ENCODE measurements around the gene KLF13.
A peak's percentile ranks its signal among the peaks of the same experiment; 100 is the strongest.

The KLF13 gene

DNA sequence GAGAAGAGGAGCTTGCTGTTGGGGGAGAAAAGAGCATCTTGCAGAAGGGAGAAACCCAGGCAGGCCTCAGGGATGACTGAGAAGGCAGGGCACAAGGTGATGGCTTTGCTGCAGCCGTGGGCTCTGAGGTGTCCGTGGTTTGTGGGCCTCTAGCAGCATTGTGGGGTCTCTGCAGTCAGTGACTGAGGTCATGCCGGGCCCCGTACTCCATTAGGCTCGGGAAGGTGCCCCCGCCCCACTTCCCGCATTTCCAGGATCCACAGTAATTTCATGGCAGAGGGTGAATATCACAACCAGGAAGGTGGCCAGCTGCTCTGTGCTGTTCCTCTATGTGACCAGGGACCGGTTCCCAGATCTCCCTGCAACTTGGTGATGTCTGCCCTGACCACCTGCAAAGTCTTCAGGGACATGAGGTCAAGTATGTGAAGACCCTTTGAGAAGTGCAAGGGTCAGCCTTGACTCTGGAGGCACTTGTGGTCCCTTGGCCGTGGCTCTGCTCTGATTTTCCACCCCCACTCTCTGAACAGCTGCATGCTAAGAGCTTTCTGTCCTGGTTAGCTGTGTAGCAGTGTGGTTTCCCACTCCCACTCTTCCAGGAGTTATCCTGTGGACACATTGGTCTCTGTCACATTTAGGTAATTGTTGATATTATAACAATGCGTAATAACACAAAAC lies 3.6 kb downstream of the KLF13 start:
- Histone ChIP-seq H3K27ac (replicated peaks) (no peak overlapping the region), H3K27me3 (ENCODE audit: insufficient read depth, poor library complexity, severe bottlenecking) (no peaks in the 10 kb centered on the region), H3K4me3 (replicated peaks; ENCODE audit: insufficient read depth, low read length) (no peak overlapping the region; the same call in 1 of the 2 replicates)
- TF ChIP-seq GABPA (IDR thresholded peaks at IDR 0.05; ENCODE audit: low read depth) (no peak), POLR2AphosphoS5 (IDR thresholded peaks at IDR 0.05; ENCODE audit: low read depth) (no peak), SPI1 (IDR thresholded peaks at IDR 0.05; ENCODE audit: borderline replicate concordance, low read depth) (no peak)
- TF ChIP-seq, protein P1, sequence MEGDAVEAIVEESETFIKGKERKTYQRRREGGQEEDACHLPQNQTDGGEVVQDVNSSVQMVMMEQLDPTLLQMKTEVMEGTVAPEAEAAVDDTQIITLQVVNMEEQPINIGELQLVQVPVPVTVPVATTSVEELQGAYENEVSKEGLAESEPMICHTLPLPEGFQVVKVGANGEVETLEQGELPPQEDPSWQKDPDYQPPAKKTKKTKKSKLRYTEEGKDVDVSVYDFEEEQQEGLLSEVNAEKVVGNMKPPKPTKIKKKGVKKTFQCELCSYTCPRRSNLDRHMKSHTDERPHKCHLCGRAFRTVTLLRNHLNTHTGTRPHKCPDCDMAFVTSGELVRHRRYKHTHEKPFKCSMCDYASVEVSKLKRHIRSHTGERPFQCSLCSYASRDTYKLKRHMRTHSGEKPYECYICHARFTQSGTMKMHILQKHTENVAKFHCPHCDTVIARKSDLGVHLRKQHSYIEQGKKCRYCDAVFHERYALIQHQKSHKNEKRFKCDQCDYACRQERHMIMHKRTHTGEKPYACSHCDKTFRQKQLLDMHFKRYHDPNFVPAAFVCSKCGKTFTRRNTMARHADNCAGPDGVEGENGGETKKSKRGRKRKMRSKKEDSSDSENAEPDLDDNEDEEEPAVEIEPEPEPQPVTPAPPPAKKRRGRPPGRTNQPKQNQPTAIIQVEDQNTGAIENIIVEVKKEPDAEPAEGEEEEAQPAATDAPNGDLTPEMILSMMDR (IDR thresholded peaks at IDR 0.05; ENCODE audit: insufficient read depth, low read length), result no peak
- TF ChIP-seq, protein P2, sequence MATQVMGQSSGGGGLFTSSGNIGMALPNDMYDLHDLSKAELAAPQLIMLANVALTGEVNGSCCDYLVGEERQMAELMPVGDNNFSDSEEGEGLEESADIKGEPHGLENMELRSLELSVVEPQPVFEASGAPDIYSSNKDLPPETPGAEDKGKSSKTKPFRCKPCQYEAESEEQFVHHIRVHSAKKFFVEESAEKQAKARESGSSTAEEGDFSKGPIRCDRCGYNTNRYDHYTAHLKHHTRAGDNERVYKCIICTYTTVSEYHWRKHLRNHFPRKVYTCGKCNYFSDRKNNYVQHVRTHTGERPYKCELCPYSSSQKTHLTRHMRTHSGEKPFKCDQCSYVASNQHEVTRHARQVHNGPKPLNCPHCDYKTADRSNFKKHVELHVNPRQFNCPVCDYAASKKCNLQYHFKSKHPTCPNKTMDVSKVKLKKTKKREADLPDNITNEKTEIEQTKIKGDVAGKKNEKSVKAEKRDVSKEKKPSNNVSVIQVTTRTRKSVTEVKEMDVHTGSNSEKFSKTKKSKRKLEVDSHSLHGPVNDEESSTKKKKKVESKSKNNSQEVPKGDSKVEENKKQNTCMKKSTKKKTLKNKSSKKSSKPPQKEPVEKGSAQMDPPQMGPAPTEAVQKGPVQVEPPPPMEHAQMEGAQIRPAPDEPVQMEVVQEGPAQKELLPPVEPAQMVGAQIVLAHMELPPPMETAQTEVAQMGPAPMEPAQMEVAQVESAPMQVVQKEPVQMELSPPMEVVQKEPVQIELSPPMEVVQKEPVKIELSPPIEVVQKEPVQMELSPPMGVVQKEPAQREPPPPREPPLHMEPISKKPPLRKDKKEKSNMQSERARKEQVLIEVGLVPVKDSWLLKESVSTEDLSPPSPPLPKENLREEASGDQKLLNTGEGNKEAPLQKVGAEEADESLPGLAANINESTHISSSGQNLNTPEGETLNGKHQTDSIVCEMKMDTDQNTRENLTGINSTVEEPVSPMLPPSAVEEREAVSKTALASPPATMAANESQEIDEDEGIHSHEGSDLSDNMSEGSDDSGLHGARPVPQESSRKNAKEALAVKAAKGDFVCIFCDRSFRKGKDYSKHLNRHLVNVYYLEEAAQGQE (IDR thresholded peaks at IDR 0.05; ENCODE audit: insufficient replicate concordance, low read depth), result no peak
- DNase-seq (ENCODE audit: low read depth in 1 of 2, low spot score in 1 of 2), result no peak

DNA sequence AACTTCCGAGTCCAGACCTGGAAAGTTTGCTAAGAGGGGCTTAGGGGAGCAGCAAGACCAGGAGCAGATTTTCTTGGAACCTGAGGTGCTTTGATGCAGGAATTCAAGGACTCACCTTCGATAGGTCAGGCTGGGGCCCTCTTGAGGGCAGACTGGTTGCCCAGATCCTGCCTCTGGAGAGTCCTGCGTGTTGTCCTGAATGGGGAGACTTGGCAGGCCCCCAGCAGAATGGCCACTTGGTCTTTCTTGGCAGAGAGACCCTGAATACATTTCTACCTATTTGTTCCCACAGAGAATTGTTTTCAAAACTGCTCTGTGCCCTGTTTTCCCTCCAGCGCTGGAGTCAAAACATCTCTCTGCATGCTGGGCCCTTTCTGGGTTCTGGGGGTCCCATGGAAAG lies 4.2 kb downstream of the KLF13 start:
- Histone ChIP-seq H3K27me3 (ENCODE audit: insufficient read depth, poor library complexity, severe bottlenecking) (no peaks in the 10 kb centered on the region), H3K4me3 (replicated peaks; ENCODE audit: insufficient read depth, low read length) (no peak overlapping the region), H3K27ac (replicated peaks) (no peak overlapping the region)
- no peak for DNase-seq (ENCODE audit: low read depth in 1 of 2, low spot score in 1 of 2)
- TF ChIP-seq SPI1 (IDR thresholded peaks at IDR 0.05; ENCODE audit: borderline replicate concordance, low read depth) (no peak), GABPA (IDR thresholded peaks at IDR 0.05; ENCODE audit: low read depth) (no peak), POLR2AphosphoS5 (IDR thresholded peaks at IDR 0.05; ENCODE audit: low read depth) (no peak)
- TF ChIP-seq, protein P1 (IDR thresholded peaks at IDR 0.05; ENCODE audit: insufficient read depth, low read length), result no peak
- TF ChIP-seq, protein P2 (IDR thresholded peaks at IDR 0.05; ENCODE audit: insufficient replicate concordance, low read depth), result no peak

DNA sequence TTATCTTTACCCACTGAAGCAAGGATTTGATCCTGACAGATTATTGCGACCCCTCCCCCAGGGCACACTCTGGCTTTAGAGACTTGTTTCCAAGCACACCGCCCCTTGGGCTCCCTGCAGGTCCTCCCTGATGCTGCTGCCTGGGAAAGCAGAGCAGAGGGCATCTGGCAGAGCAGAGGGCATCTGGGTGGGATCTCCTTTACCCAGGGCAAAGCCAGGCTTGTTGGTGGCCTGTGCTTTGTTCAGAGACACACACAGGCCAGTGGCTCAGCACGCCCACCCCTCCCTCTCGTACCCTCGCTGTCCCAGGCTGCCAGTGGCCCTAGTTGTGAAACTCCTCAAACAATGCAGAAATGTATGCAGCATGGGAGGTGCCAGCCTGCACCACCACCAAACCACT lies 4.8 kb downstream of the KLF13 start:
- no peak for TF ChIP-seq GABPA (IDR thresholded peaks at IDR 0.05; ENCODE audit: low read depth)
- TF ChIP-seq, protein P1 (IDR thresholded peaks at IDR 0.05; ENCODE audit: insufficient read depth, low read length), result no peak
- TF ChIP-seq, protein P2 (IDR thresholded peaks at IDR 0.05; ENCODE audit: insufficient replicate concordance, low read depth), result no peak
- no peak for TF ChIP-seq SPI1 (IDR thresholded peaks at IDR 0.05; ENCODE audit: borderline replicate concordance, low read depth)
- no peak for TF ChIP-seq POLR2AphosphoS5 (IDR thresholded peaks at IDR 0.05; ENCODE audit: low read depth)
- Histone ChIP-seq H3K27ac (replicated peaks) (peak overlapping the region; percentile 17; the same call in 1 of the 2 replicates), H3K4me3 (replicated peaks; ENCODE audit: insufficient read depth, low read length) (no peak overlapping the region), H3K27me3 (ENCODE audit: insufficient read depth, poor library complexity, severe bottlenecking) (no peaks in the 10 kb centered on the region)
- DNase-seq (ENCODE audit: low read depth in 1 of 2, low spot score in 1 of 2), result peak in 1 of 2 experiments; percentile 37

Data from HL-60 (cell line).